Measurements from ENCODE around the gene EXOC3. TPM values are rescaled to one million over a fixed set of nuclear protein-coding genes. Genes with fewer than 3 reads are reported as not detected.
"Not testable (repeated sequence)": the region's sequence is repeated elsewhere in the genome, so short reads cannot be mapped to it uniquely, and the experiment has no call there.

EXOC3 gene
- total RNA-seq, 2 experiments from 2014 or later = 67.7 to 68.8 TPM

- no peak for DNase-seq
- no peak overlapping the region for H3K4me3 Mint-ChIP-seq
- H3K27me3 Mint-ChIP-seq = peaks cover 3% of the 10 kb centered on the region
- H3K9me3 Mint-ChIP-seq = no peaks in the 10 kb centered on the region
- no peak overlapping the region for H3K27ac Mint-ChIP-seq
- no peaks in the 10 kb centered on the region for H3K4me1 Mint-ChIP-seq
- POLR2A ChIA-PET = no interaction called here
- no peaks in the 10 kb centered on the region for H3K36me3 Mint-ChIP-seq (ENCODE audit: low read depth)
- CTCF ChIA-PET = no interaction called here
These were observed 56.5 kb downstream of the EXOC3 start for GRCh38 chr5:499233-500209.

- ChIA-PET CTCF (no interaction called here), POLR2A (no interaction called here)
- no peaks in the 10 kb centered on the region for H3K36me3 Mint-ChIP-seq (ENCODE audit: low read depth)
- no peaks in the 10 kb centered on the region for H3K9me3 Mint-ChIP-seq
- H3K27me3 Mint-ChIP-seq = peaks cover 3% of the 10 kb centered on the region
- H3K4me1 Mint-ChIP-seq = no peaks in the 10 kb centered on the region
- no peak overlapping the region for H3K4me3 Mint-ChIP-seq
- no peak for DNase-seq
- H3K27ac Mint-ChIP-seq = no peak overlapping the region
These were observed 57.5 kb downstream of the EXOC3 start for GRCh38 chr5:500491-500890.

DNA sequence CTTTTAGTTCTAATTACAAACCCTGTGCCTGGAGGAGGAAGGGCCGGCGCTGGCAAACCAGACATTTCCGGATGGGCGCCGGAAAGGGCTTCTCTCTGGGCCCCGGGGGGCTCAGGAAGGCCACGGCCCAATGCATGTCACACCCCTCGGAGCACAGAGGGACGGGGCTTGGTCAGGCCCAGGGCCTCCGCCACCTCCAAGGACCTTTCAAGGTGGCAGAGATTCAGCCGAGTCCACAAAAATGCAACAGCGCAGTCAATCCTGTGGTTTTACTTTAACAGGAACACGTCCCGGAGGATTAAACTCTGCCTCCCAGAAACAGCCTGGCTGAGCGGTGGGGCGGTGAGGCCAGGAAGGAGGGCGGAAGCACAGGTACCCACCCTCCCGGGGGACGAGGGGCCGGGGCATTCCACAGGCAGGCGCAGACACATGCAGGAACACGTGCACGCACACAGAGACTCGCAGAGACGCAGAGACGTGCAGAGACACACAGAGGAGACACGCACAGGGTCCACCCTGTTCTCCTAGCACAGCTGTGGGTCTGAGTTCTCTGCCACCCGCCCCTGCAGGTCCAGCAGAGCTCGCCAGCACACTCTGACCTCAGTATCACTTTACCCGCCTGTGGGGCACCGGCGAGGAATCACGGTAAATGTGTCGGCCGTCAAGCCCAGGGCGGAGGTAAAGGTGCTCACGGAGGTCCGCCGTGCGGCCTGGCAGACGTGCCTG is 58.3 kb downstream of the EXOC3 start:
- DNase-seq = no peak
- H3K27me3 Mint-ChIP-seq = peaks cover 3% of the 10 kb centered on the region
- H3K9me3 Mint-ChIP-seq = no peaks in the 10 kb centered on the region
- no peak overlapping the region for H3K27ac Mint-ChIP-seq
- no peaks in the 10 kb centered on the region for H3K36me3 Mint-ChIP-seq (ENCODE audit: low read depth)
- ChIA-PET CTCF (no interaction called here), POLR2A (no interaction called here)
- no peak overlapping the region for H3K4me3 Mint-ChIP-seq
- H3K4me1 Mint-ChIP-seq = no peaks in the 10 kb centered on the region

- ChIA-PET CTCF (no interaction called here), POLR2A (no interaction called here)
- H3K27me3 Mint-ChIP-seq = peaks cover 3% of the 10 kb centered on the region
- H3K36me3 Mint-ChIP-seq (ENCODE audit: low read depth) = no peaks in the 10 kb centered on the region
- no peak overlapping the region for H3K4me3 Mint-ChIP-seq
- H3K9me3 Mint-ChIP-seq = no peaks in the 10 kb centered on the region
- no peak overlapping the region for H3K27ac Mint-ChIP-seq
- DNase-seq = no peak
- H3K4me1 Mint-ChIP-seq = no peaks in the 10 kb centered on the region
These were observed 58.8 kb downstream of the EXOC3 start for GRCh38 chr5:501831-502184.

- H3K4me1 Mint-ChIP-seq = no peaks in the 10 kb centered on the region
- CTCF ChIA-PET = no interaction called here
- H3K4me3 Mint-ChIP-seq = no peak overlapping the region
These were observed 59.5 kb downstream of the EXOC3 start for GRCh38 chr5:502325-503079.

GRCh38 chr5:504326-505154 is 61.6 kb downstream of the EXOC3 start:
- POLR2A ChIA-PET = no interaction called here

More at GRCh38 chr5:502325-503079, 59.5 kb downstream of the EXOC3 start:
- POLR2A ChIA-PET = no interaction called here
- no peaks in the 10 kb centered on the region for H3K36me3 Mint-ChIP-seq (ENCODE audit: low read depth)
- H3K27ac Mint-ChIP-seq = no peak overlapping the region
- no peak for DNase-seq
- no peaks in the 10 kb centered on the region for H3K9me3 Mint-ChIP-seq
- H3K27me3 Mint-ChIP-seq = peaks cover 3% of the 10 kb centered on the region

DNA sequence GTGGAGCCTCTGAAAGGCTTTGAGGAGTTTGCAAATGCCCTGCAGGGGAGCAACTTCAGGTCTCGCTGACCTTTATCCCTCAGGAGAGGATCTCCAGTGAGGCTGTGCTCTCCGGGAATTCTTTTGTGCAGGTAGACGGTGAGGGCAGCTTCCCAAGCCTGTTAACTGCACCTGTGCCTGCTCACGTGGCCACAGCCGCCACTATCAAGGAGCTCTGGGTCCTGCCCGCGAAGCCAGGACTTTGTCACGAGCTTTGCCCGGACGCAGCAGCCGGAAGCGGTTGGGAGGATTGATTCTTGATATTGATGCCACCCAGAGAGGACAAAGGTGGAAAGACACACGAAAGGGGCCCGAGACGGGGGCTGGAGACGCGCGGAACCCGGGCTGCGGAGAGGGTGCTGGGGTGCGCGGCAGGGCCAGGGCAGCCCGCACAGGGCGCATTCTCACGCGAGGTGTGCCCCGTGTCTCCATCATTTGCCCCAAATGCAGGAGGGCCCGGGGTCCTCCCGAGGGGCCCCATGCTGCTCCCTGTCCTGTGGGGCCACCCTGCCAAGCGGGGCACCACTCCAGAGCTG is 63.1 kb downstream of the EXOC3 start:
- no peak overlapping the region for H3K4me3 Mint-ChIP-seq
- ChIA-PET CTCF (no interaction called here), POLR2A (no interaction called here)
- H3K36me3 Mint-ChIP-seq (ENCODE audit: low read depth) = no peaks in the 10 kb centered on the region
- no peaks in the 10 kb centered on the region for H3K9me3 Mint-ChIP-seq
- H3K4me1 Mint-ChIP-seq = no peaks in the 10 kb centered on the region
- peaks cover 3% of the 10 kb centered on the region for H3K27me3 Mint-ChIP-seq
- no peak for DNase-seq
- H3K27ac Mint-ChIP-seq = no peak overlapping the region

More at GRCh38 chr5:504326-505154, 61.6 kb downstream of the EXOC3 start:
- Mint-ChIP-seq H3K4me3 (no peak overlapping the region), H3K9me3 (no peaks in the 10 kb centered on the region), H3K27ac (no peak overlapping the region), H3K27me3 (peaks cover 3% of the 10 kb centered on the region), H3K36me3 (ENCODE audit: low read depth) (no peaks in the 10 kb centered on the region), H3K4me1 (no peaks in the 10 kb centered on the region)
- CTCF ChIA-PET = no interaction called here
- DNase-seq = no peak

DNA sequence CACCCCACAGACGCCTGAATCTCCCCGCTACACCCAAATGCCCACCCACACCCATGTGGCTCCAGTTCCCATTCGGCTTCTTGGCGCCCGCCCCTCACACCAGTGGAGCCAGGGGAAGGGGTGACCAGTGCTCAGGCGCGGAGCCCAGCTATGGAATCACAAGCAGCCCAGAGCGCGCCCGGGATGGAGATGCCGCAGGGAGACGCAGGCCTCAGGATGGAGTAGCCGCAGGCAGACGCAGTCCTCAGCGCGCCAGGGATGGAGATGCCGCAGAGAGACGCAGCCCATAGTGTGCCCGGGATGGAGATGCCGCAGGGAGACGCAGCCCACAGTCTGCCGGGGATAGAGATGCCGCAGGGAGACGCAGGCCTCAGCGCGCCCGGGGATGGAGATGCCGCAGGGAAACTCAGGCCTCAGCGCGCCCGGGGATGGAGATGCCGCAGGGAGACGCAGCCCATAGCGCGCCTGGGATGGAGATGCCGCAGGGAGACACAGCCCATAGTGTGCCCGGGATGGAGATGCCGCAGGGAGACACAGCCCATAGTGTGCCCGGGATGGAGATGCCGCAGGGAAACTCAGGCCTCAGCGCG is 65.1 kb downstream of the EXOC3 start:
- DNase-seq; H3K4me1 Mint-ChIP-seq; H3K27ac Mint-ChIP-seq; H3K9me3 Mint-ChIP-seq; CTCF ChIA-PET; POLR2A ChIA-PET; H3K36me3 Mint-ChIP-seq (ENCODE audit: low read depth); H3K4me3 Mint-ChIP-seq; H3K27me3 Mint-ChIP-seq: not testable (repeated sequence)

- Mint-ChIP-seq H3K27me3 (peaks cover 2% of the 10 kb centered on the region), H3K9me3 (no peaks in the 10 kb centered on the region), H3K4me1 (no peaks in the 10 kb centered on the region), H3K4me3 (no peak overlapping the region), H3K27ac (no peak overlapping the region), H3K36me3 (ENCODE audit: low read depth) (no peaks in the 10 kb centered on the region)
- no peak for DNase-seq
- ChIA-PET POLR2A (no interaction called here), CTCF (no interaction called here)
These were observed 66.7 kb downstream of the EXOC3 start for GRCh38 chr5:509611-510185.

GRCh38 chr5:510521-510920 is 67.5 kb downstream of the EXOC3 start:
- no peak overlapping the region for H3K27ac Mint-ChIP-seq
- no peaks in the 10 kb centered on the region for H3K9me3 Mint-ChIP-seq
- ChIA-PET POLR2A (no interaction called here), CTCF (no interaction called here)
- DNase-seq = no peak
- peaks cover 2% of the 10 kb centered on the region for H3K27me3 Mint-ChIP-seq
- no peaks in the 10 kb centered on the region for H3K4me1 Mint-ChIP-seq
- no peaks in the 10 kb centered on the region for H3K36me3 Mint-ChIP-seq (ENCODE audit: low read depth)
- no peak overlapping the region for H3K4me3 Mint-ChIP-seq

GRCh38 chr5:511476-511875 is 68.5 kb downstream of the EXOC3 start:
- Mint-ChIP-seq H3K36me3 (ENCODE audit: low read depth) (no peaks in the 10 kb centered on the region), H3K27me3 (peaks cover 2% of the 10 kb centered on the region), H3K27ac (no peak overlapping the region), H3K4me3 (no peak overlapping the region), H3K9me3 (no peaks in the 10 kb centered on the region), H3K4me1 (no peaks in the 10 kb centered on the region)
- CTCF ChIA-PET = no interaction called here
- POLR2A ChIA-PET = no interaction called here
- DNase-seq = no peak

Data from activated CD4-positive, alpha-beta memory T cell treated with anti-CD3 and anti-CD28 coated beads, Interleukin-2, amount 10 ng/mL, durations not matched to agents 7 days and 5 days (primary cell).